Liver (tissue), 9 donors: Measurements from ENCODE around the gene SALL3. TPM values are rescaled to one million over a fixed set of nuclear protein-coding genes. Genes with fewer than 3 reads are reported as not detected.
A peak's percentile ranks its signal among the peaks of the same experiment; 100 is the strongest.

ENCODE experiments used
- DNase-seq: peaks from one replicate; pipeline ENCODE4 v3.0.0-alpha.2; 2017; ENCODE audit warnings: low spot score
- H3K27ac ChIP-seq, 2 donors: one replicate each; pipeline ENCODE4 v1.7.0; 2013; ENCODE audit warnings: inconsistent platforms in 2 of 2, low read length in 2 of 2, control low read depth in 1 of 2, low read depth in 1 of 2, mild to moderate bottlenecking in 1 of 2
- H3K27me3 ChIP-seq, 4 donors: one replicate each; pipeline versions ENCODE4 v1.6.1 to v1.7.0; 2013; ENCODE audit warnings: low read length in 3 of 4, inconsistent platforms in 1 of 4, mild to moderate bottlenecking in 1 of 4, moderate library complexity in 1 of 4; ENCODE audit not compliant: control insufficient read depth in 4 of 4, insufficient read depth in 4 of 4
- H3K36me3 ChIP-seq, 4 donors: one replicate each; pipeline versions ENCODE4 v1.6.1 to v1.7.0; 2013; ENCODE audit warnings: low read length in 3 of 4, mild to moderate bottlenecking in 3 of 4, low read depth in 1 of 4, moderate library complexity in 1 of 4; ENCODE audit not compliant: control insufficient read depth in 4 of 4, insufficient read depth in 3 of 4
- H3K4me1 ChIP-seq, 4 donors: one replicate each; pipeline versions ENCODE4 v1.6.1 to v1.7.0; 2013; ENCODE audit warnings: low read length in 3 of 4, mild to moderate bottlenecking in 3 of 4, moderate library complexity in 1 of 4; ENCODE audit not compliant: control insufficient read depth in 4 of 4, insufficient read depth in 4 of 4
- H3K4me3 ChIP-seq, 3 donors: one replicate each; pipeline versions ENCODE4 v1.6.1 to v1.7.0; 2013; ENCODE audit warnings: low read length in 3 of 3, control low read depth in 1 of 3, low read depth in 1 of 3, mild to moderate bottlenecking in 1 of 3
- H3K9ac ChIP-seq, 2 donors: one replicate each; pipeline ENCODE4 v1.7.0; 2013; ENCODE audit warnings: low read length in 2 of 2, mild to moderate bottlenecking in 2 of 2, moderate library complexity in 2 of 2, control low read depth in 1 of 2, low read depth in 1 of 2
- H3K9me3 ChIP-seq, 4 donors: one replicate each; pipeline versions ENCODE4 v1.6.1 to v1.7.0; 2013; ENCODE audit warnings: low read length in 3 of 4; ENCODE audit not compliant: control insufficient read depth in 4 of 4
- ATF3 ChIP-seq: IDR thresholded peaks from 2 replicates; pipeline ENCODE4 v1.6.1; 2016; ENCODE audit warnings: antibody characterized with exemption
- CTCF ChIP-seq: fragments of 150-350 bp; IDR thresholded peaks from 2 replicates; pipeline ENCODE4 v1.5.1; 2017; ENCODE audit warnings: improper control_type of control experiment, low read depth, low read length; ENCODE audit not compliant: missing input control
- EGR1 ChIP-seq, 2 donors: IDR thresholded peaks; 2 replicates each; pipeline ENCODE4 v1.6.1; 2016 to 2018; ENCODE audit warnings: antibody characterized with exemption in 2 of 2, low read depth in 2 of 2
- FOXA1 ChIP-seq: IDR thresholded peaks from 2 replicates; pipeline ENCODE4 v1.6.1; 2016; ENCODE audit warnings: antibody characterized with exemption
- FOXA2 ChIP-seq: IDR thresholded peaks from 2 replicates; pipeline ENCODE4 v1.6.1; 2016; ENCODE audit warnings: antibody characterized with exemption
- GABPA ChIP-seq, 2 donors: IDR thresholded peaks in 1 of 2; conservative IDR thresholded peaks in 1 of 2; 2 replicates each; pipeline ENCODE4 v1.6.1; 2016; ENCODE audit warnings: antibody characterized with exemption in 2 of 2, mild to moderate bottlenecking in 1 of 2, moderate library complexity in 1 of 2
- HNF4A ChIP-seq, 2 donors: conservative IDR thresholded peaks; 2 replicates each; pipeline ENCODE4 v1.6.1; 2016; ENCODE audit warnings: antibody characterized with exemption in 2 of 2, mild to moderate bottlenecking in 2 of 2
- HNF4G ChIP-seq: IDR thresholded peaks from 2 replicates; pipeline ENCODE4 v1.6.1; 2016; ENCODE audit warnings: antibody characterized with exemption
- JUND ChIP-seq, 2 donors: IDR thresholded peaks; 2 replicates each; pipeline ENCODE4 v1.6.1; 2016; ENCODE audit warnings: antibody characterized with exemption in 2 of 2
- MAX ChIP-seq: IDR thresholded peaks from 2 replicates; pipeline ENCODE4 v1.6.1; 2016; ENCODE audit warnings: antibody characterized with exemption
- NR2F2 ChIP-seq: IDR thresholded peaks from 2 replicates; pipeline ENCODE4 v1.6.1; 2016; ENCODE audit warnings: antibody characterized with exemption
- RAD21 ChIP-seq, 2 donors: IDR thresholded peaks; 2 replicates each; pipeline ENCODE4 v1.6.1; 2016; ENCODE audit warnings: antibody characterized with exemption in 2 of 2, mild to moderate bottlenecking in 2 of 2
- RXRA ChIP-seq, 2 donors: IDR thresholded peaks; 2 replicates each; pipeline ENCODE4 v1.6.1; 2017 to 2018; ENCODE audit warnings: antibody characterized with exemption in 2 of 2, mild to moderate bottlenecking in 1 of 2
- YY1 ChIP-seq: IDR thresholded peaks from 2 replicates; pipeline ENCODE4 v1.6.1; 2016; ENCODE audit warnings: antibody characterized with exemption, mild to moderate bottlenecking
- WGBS: extraction: QIAGEN DNeasy Blood & Tissue Kit; methylation state at CpG from one replicate; pipeline ENCODE4 v1.1.7; 2013; 5-methylcytosine and 5-hydroxymethylcytosine counted together
- polyA plus RNA-seq, 2 donors: library from polyadenylated mRNA; stranded (reverse) in 1 of 2; unstranded in 1 of 2; fragments of 200-250 nt in 1 of 2; fragments of >200 nt in 1 of 2; fragmentation: Nextera tagmentation in 1 of 2; extraction: Ambion mirVana in 1 of 2; gene quantifications; one replicate each; pipeline versions ENCODE4 v1.2.1 to v1.2.3, GENCODE V29; 2013 to 2015
- total RNA-seq, 2 donors: library from RNA; depleted of rRNA; stranded (reverse); fragments of >200 nt; gene quantifications; one replicate each; pipeline ENCODE4 v1.2.3, GENCODE V29; 2014
- donor health status: healthy.
- donor health status: healthy.
- donor health status: healthy.
- donor health status: healthy.
- donor health status: healthy.

SALL3 gene
- total and polyA plus RNA-seq, 4 donors, result not detected

GRCh38 chr18:78978349-78979055 lies 1.1 kb upstream of the SALL3 start:
- Histone ChIP-seq H3K27ac (no peak overlapping the region), H3K27me3 (peaks cover 0 to 43% (median 23%) of the 10 kb centered on the region in 4 donors), H3K4me1 (peaks cover 16 to 36% (median 22%) of the 10 kb centered on the region in 4 donors), H3K9me3 (no peaks in the 10 kb centered on the region), H3K9ac (no peak overlapping the region), H3K4me3 (peak overlapping the region in 1 of 3 donors; percentile 45), H3K36me3 (no peaks in the 10 kb centered on the region)
- no peak for TF ChIP-seq MAX
- TF ChIP-seq RXRA (IDR thresholded peaks at IDR 0.05), result no peak
- no peak for TF ChIP-seq CTCF
- TF ChIP-seq FOXA1, result no peak
- TF ChIP-seq ATF3, result no peak
- no peak for DNase-seq
- WGBS, result 3% methylated on average over 80 of the region's 80 CpGs

- Histone ChIP-seq H3K9me3 (no peaks in the 10 kb centered on the region), H3K4me3 (peak overlapping the region in 1 of 3 donors; percentile 45), H3K9ac (no peak overlapping the region), H3K27me3 (peaks cover 0 to 43% (median 23%) of the 10 kb centered on the region in 4 donors), H3K4me1 (peaks cover 11 to 29% (median 18%) of the 10 kb centered on the region in 4 donors), H3K27ac (no peak overlapping the region), H3K36me3 (no peaks in the 10 kb centered on the region)
- 4% methylated on average over 98 of the region's 98 CpGs for WGBS
- TF ChIP-seq YY1 (no peak), MAX (no peak), HNF4A (conservative IDR thresholded peaks at IDR 0.05) (no peak), FOXA1 (no peak), NR2F2 (no peak), FOXA2 (no peak), EGR1 (IDR thresholded peaks at IDR 0.05; ENCODE audit: low read depth in 2 of 2) (no peak), RAD21 (IDR thresholded peaks at IDR 0.05) (no peak), RXRA (IDR thresholded peaks at IDR 0.05) (no peak), CTCF (no peak), GABPA (IDR thresholded peaks at IDR 0.05 in 1 of 2, conservative IDR thresholded peaks at IDR 0.05 in 1 of 2) (no peak), HNF4G (no peak), JUND (IDR thresholded peaks at IDR 0.05) (no peak)
- no peak for DNase-seq
Observed at GRCh38 chr18:78979056-78979729, 425 bp upstream of the SALL3 start.
